ENCODE measurements around the gene HDAC9.

- TF ChIP-seq CTCF (conservative IDR thresholded peaks at IDR 0.05; ENCODE audit: low read length) (no peak), EZH2phosphoT487 (IDR thresholded peaks at IDR 0.05; ENCODE audit: borderline replicate concordance) (no peak)
These were observed 13.8 kb upstream of the HDAC9 start for GRCh38 chr7:18481776-18482175.

Measured in Loucy (cell line).